WERI-Rb-1 (cell line): ENCODE measurements around the gene STK16.
A peak's percentile ranks its signal among the peaks of the same experiment; 100 is the strongest.
"Not testable (repeated sequence)": the region's sequence is repeated elsewhere in the genome, so short reads cannot be mapped to it uniquely, and the experiment has no call there.

Source experiments
- DNase-seq: peaks from one replicate; pipeline ENCODE4 v3.0.0-alpha.2; 2020
- H3K27ac ChIP-seq: fragments of 250-450 bp; sonication (Bioruptor Pico); 2 replicates; pipeline ENCODE4 v1.5.1; 2020; ENCODE audit warnings: mild to moderate bottlenecking, moderate library complexity
- H3K27me3 ChIP-seq: fragments of 250-450 bp; sonication (Bioruptor Pico); 2 replicates; pipeline ENCODE4 v1.5.1; 2021; ENCODE audit warnings: mild to moderate bottlenecking, low read depth, moderate library complexity; ENCODE audit not compliant: insufficient read depth, severe bottlenecking
- H3K36me3 ChIP-seq: fragments of 250-450 bp; sonication (Bioruptor Pico); 2 replicates; pipeline ENCODE4 v1.5.1; 2020; ENCODE audit warnings: mild to moderate bottlenecking, moderate library complexity
- H3K4me3 ChIP-seq: 2 replicates; pipeline ENCODE4 v1.5.1; 2011; ENCODE audit warnings: low read depth, mild to moderate bottlenecking, control low read depth, low read length
- H3K9me3 ChIP-seq: fragments of 250-450 bp; sonication (Bioruptor Pico); 2 replicates; pipeline ENCODE4 v1.5.1; 2021; ENCODE audit warnings: mild to moderate bottlenecking, moderate library complexity; ENCODE audit not compliant: severe bottlenecking
- TF ChIP-seq, protein P1 (sequence below): IDR thresholded peaks from 2 replicates; pipeline ENCODE4 v1.5.1; 2011; ENCODE audit warnings: low read depth, mild to moderate bottlenecking, control low read depth, inconsistent platforms, low read length

The STK16 gene

DNA sequence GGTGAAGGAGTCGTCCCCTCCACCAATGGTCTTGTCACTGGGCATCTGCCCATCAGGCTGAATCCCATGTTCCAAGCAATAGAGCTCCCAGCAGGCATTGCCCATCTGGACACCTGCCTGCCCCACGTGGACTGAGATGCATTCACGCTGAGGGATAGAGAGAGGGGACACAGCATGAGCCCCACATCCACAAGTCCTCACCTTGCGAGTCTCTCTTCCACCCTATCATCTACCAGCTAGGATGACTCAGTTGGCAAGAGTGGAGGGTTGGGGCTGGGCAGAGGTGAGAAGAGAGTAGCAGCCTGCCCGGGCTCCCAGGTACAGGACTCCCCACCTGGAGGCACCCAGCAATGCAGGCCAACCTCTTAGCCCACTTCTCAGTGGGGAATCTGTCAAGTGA, 6.8 kb downstream of the STK16 start:
- peaks cover 3% of the 10 kb centered on the region for H3K27me3 ChIP-seq
- TF ChIP-seq, protein P1, sequence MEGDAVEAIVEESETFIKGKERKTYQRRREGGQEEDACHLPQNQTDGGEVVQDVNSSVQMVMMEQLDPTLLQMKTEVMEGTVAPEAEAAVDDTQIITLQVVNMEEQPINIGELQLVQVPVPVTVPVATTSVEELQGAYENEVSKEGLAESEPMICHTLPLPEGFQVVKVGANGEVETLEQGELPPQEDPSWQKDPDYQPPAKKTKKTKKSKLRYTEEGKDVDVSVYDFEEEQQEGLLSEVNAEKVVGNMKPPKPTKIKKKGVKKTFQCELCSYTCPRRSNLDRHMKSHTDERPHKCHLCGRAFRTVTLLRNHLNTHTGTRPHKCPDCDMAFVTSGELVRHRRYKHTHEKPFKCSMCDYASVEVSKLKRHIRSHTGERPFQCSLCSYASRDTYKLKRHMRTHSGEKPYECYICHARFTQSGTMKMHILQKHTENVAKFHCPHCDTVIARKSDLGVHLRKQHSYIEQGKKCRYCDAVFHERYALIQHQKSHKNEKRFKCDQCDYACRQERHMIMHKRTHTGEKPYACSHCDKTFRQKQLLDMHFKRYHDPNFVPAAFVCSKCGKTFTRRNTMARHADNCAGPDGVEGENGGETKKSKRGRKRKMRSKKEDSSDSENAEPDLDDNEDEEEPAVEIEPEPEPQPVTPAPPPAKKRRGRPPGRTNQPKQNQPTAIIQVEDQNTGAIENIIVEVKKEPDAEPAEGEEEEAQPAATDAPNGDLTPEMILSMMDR, result no peak
- H3K9me3 ChIP-seq, result no peaks in the 10 kb centered on the region
- H3K36me3 ChIP-seq, result peaks cover 45% of the 10 kb centered on the region
- peak overlapping the region; percentile 96 for H3K27ac ChIP-seq
- H3K4me3 ChIP-seq, result peak overlapping the region; percentile 66
- no peak for DNase-seq

DNA sequence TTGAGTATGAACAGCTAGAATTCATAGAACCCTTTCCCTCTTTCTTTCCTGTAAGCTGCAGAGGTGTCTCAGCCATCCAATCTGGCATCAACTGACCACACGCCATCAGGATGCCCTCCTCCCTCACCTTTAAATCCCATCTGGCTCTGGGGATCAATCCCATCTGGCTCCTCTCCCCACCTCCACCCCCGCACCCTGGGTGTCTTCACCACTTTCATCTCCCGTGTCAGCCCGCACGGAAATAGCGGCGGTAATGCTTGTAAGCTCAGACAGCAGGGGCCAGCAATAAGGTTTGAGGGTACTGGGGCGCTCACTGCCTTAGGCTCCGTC, 7.3 kb downstream of the STK16 start:
- Histone ChIP-seq H3K36me3 (peaks cover 41% of the 10 kb centered on the region), H3K9me3 (no peaks in the 10 kb centered on the region), H3K27me3 (peaks cover 3% of the 10 kb centered on the region), H3K27ac (peak overlapping the region; percentile 96), H3K4me3 (peak overlapping the region; percentile 66)
- TF ChIP-seq, protein P1, result no peak
- DNase-seq, result peak; percentile 90

DNA sequence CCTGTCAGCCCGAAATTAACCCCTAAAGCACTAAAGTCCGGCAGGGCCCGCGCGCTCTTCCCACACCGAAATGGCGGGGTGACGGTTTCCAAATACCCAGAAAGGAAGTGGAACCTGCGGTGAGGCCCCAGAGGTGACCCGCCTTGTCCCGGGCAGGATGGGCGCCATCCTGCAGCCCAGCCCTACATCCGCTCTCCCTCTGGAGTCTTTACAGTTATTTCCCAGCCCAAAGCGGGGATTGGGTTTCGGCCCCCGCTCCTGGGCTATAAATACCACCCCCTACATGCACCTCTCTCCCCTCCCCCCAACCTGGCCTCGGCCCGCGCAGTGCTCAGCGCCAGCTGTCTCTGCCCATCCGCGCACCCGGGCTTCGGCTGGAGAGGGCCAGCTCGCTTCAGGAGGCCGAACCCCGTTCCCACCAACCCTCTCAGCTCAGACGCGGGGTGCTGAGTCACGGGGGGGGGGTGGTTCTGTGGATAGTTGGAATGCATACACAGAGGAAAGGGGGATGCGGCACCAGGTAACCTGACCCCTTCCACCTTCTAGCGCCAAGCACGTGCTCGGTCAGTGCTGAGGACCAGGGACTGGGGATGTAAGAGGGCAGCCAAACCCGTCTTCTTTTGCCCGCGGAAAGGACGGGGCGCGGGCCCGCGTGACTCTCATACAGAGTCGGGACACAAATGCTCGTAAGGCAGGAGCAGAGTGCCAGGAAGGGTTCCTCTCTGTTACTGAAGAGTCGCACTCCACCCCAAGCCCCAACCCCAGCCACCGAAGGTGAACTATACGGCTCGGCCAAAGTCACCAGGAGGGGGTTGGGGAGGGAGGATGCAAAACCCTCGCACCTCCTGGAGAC, 7.8 kb downstream of the STK16 start, which contains the start of gene TUBA4B:
TUBA4B (plus strand) TSS at position 344 of the 853 bp plus-strand sequence; CDS start at position 509, 165 bp downstream.
- Histone ChIP-seq H3K27ac (peak within 1 kb of the TSS; percentile 96), H3K27me3 (peaks cover 3% of the 10 kb centered on the region), H3K4me3 (peak within 1 kb of the TSS; percentile 66), H3K36me3 (peaks cover 35% of the 10 kb centered on the region), H3K9me3 (no peaks in the 10 kb centered on the region)
- peak; percentile 87 for DNase-seq
- TF ChIP-seq, protein P1, result no peak

DNA sequence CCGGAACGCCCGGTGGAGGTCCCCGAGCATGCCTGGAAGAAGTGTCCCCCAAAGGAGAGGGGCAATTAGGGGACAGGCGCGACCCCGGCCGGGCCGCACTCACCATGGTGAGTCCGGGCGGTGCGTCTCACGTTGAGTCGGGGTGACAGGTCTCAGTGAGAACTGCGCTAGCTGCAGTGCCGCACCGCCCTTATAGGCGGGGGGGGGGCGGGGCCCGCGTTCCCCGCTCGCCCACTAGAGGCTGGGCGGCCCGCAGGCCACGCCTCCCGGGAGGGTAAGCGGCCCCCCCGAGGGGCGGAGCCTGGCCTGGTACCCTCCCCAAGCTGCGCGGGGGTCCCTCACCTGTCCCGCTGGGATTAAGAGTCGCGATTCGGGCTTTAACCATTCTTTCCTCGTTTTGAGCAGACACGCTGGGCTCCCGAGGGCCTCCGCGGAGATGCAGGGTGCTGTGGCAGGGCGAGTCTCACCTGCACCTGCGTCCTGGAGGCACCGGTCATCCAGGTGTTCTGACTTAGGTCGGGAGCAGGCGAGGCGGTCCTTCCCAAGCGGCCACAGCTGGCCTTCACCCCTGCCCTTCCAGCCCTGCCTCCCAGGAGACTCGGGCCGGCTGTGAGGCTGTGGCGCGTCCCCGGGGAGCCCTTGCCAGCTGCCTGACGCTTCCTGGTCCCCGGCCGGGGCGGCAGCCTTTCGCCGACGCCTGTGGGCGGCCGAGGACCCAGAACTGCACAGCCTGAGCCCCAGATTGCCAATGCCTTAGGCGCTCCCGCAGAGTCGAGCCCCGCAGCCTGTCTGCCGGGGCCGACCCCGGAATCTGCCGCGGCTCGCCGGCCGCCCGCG, 8.7 kb downstream of the STK16 start, which contains the start of gene TUBA4A:
TUBA4A (minus strand) TSS at position 166 of the 837 bp plus-strand sequence; CDS start at position 106, 60 bp downstream.
- Histone ChIP-seq H3K27me3 (peaks cover 3% of the 10 kb centered on the region), H3K4me3 (peak within 1 kb of the TSS; percentile 66), H3K36me3 (peaks cover 28% of the 10 kb centered on the region), H3K9me3 (no peaks in the 10 kb centered on the region), H3K27ac (peak within 1 kb of the TSS; percentile 96)
- peak; percentile 89 for DNase-seq
- TF ChIP-seq, protein P1, result no peak

DNA sequence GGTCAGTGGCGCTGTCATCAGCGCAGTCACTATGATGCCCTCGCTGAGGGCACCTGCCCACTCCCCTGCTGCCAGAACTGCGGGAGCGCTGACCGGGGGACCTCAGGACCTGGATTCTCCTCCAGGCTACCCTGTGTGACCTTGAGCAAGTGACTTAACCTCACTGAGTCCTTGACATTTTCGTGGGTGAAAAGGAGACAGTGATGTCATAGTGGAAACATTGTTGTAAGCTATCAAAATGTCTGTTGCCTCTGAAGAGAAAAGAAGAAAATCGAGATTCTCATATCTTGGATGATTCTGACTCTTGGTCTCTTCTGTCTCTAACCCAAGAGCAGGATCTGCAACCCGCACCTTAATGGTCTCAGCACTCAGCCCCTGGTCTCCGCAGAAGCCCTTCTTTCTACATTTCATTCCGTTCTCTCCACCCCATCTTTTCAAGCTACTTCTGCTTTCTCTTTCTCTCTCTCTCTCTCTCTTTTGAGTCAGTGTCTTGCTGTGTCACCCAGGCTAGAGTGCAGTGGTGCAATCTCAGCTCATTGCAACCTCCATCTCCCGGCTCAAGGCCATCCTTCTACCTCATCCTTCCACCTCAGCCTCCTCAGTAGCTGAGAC, 9.4 kb downstream of the STK16 start:
- TF ChIP-seq, protein P1, result no peak
- Histone ChIP-seq H3K9me3 (no peaks in the 10 kb centered on the region), H3K36me3 (peaks cover 20% of the 10 kb centered on the region), H3K27ac (no peak overlapping the region; the same call in 1 of the 2 replicates), H3K27me3 (peaks cover 3% of the 10 kb centered on the region), H3K4me3 (peak overlapping the region; percentile 66)
- DNase-seq, result no peak

DNA sequence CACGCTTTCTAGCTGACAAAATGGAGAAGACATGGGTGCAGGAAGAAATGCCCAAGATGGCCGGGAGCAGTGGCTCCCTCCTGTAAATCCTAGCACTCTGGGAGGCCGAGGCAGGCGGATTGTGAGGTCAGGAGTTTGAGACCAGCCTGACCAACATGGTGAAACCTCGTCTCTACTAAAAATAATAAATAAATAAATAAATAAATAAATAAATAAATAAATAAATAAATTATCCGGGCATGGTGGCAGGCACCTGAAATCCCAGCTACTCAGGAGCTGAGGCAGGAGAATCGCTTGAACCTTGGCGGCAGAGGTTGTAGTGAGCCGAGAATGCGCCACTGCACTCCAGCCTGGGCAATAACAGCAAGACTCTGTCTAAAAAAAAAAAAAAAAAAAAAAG, 13.7 kb downstream of the STK16 start:
- not testable (repeated sequence) for H3K36me3 ChIP-seq, H3K9me3 ChIP-seq, H3K4me3 ChIP-seq, H3K27ac ChIP-seq, H3K27me3 ChIP-seq, DNase-seq
